ENCODE results near the gene RBFA.

The RBFA gene

DNA sequence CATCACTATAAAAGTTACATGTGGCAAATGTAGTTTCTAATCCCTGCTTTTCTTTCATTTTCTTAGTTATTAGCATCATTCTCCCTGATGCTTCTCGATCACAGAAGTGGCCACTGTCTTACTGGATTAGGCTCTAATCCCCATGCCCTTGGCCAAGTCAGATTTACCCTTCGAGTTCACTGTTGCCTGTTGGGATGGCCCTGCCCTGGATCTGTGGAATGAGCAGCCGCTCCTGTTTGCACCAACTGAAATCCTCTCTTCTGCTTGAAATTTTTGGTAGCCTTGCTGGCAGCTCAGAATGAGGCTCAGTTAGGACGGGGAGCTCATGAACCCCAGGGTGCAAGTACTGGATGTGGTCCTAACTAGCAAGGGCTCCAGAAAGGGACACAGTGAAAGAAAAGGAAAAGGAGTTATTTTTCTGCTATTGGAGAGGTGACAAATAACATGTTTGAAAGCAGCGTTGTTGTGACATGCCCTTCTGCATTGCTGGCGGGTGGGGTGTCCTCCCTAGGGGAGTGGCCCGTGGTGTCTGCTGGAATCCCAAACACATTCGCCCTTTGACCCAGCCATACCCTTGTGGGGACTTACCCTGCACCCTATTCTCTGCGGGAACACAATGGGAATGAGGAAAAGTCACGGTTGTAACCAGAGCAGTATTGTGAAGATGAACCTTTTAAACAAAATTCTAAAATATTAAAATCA, 34.5 kb downstream of the RBFA start:
- TF ChIP-seq, protein P1, sequence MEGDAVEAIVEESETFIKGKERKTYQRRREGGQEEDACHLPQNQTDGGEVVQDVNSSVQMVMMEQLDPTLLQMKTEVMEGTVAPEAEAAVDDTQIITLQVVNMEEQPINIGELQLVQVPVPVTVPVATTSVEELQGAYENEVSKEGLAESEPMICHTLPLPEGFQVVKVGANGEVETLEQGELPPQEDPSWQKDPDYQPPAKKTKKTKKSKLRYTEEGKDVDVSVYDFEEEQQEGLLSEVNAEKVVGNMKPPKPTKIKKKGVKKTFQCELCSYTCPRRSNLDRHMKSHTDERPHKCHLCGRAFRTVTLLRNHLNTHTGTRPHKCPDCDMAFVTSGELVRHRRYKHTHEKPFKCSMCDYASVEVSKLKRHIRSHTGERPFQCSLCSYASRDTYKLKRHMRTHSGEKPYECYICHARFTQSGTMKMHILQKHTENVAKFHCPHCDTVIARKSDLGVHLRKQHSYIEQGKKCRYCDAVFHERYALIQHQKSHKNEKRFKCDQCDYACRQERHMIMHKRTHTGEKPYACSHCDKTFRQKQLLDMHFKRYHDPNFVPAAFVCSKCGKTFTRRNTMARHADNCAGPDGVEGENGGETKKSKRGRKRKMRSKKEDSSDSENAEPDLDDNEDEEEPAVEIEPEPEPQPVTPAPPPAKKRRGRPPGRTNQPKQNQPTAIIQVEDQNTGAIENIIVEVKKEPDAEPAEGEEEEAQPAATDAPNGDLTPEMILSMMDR (IDR thresholded peaks at IDR 0.05): no peak

DNA sequence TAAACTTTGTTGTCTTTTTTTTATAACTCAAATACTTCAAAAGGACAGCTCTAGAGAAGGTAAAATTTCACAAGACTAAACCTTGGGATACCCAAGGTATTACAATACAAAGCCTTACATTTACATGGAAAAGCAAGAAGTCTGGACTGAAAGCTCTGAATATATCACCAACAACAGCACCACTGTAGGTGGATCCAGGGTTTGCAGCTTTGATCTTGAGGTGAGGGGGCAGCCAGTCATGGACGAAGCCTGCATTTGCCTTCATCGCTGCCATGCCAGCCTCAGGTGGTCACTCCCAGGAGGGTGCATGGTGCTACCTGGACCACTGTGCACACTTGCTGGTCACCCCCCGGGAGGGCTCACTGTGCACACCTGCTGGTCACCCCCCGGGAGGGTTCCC, 36.6 kb downstream of the RBFA start:
- TF ChIP-seq, protein P1 (IDR thresholded peaks at IDR 0.05): no peak

DNA sequence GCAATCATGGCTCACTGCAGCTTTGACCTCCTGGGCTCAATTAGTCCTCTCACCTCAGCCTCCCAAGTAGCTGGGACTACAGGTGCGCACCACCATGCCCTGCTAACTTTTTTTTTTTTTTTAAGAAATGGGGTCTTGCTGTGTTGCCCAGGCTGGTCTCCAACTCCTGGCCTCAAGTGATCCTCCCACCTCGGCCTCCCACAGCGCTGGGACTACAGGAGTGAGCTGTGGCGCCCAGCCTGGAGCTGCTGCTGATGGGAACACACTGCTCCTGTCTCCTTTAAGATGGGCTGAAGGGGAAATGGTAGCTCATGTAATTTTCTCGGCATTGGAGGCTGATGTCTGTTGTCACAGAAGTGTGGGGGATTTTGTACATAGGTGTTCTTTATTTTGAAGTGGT, 39.9 kb downstream of the RBFA start:
- TF ChIP-seq, protein P1 (IDR thresholded peaks at IDR 0.05): no peak

DNA sequence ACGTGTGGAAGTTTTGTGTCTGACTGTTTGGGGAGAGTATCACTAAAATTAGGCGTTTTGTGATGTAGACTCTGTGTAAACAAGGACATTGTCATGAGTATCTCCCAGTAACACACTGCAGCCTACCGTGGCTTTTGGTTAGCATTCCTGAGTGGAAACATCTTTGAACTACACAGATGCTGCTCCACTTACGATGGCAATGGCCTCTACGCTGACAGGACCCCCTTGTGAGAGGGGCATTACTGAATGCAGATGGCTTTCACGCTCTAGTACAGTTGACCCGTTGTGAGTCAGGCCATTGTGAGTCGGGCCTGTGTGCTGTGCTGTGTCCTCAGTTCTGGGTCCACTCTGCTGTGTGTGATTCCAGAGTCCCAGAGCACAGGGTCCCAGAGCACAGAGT, 40.5 kb downstream of the RBFA start:
- TF ChIP-seq, protein P1 (IDR thresholded peaks at IDR 0.05): no peak

DNA sequence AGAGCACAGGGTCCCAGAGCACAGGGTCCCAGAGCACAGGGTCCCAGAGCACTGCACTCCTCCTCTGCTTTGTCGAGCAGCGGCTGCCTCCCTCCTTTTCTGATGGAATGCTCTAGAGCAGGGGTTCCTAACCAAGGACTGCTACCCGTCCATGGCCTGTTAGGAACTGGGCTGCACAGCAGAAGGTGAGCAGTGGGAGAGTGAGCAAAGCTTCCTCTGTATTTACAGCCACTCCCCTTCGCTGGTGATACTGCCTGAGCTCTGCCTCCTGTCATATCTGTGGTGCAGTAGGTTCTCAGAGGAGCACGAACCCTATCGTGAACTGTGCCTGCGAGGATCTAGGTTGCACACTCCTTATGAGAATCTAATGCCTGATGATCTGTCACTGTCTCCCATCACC, 41.7 kb downstream of the RBFA start:
- TF ChIP-seq, protein P1 (IDR thresholded peaks at IDR 0.05): no peak

DNA sequence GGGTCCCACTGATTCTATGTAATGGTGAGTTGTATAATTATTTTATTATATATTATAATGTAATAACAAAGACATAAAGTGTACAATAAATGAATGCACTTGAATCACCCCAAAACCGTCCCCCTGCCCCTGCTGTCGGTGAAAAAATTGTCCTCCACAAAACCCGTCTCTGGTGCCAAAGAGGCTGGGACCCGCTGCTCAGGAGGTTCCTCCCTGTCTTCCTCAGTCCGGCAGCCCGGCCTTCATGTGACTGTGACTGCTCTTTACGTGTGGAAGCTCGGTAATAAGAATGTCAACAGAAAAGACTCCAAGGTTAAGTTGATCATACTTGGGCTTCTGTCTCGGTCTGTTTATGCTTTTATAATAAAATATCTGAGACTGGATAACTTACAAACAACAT, 42.1 kb downstream of the RBFA start:
- TF ChIP-seq, protein P1 (IDR thresholded peaks at IDR 0.05): no peak

DNA sequence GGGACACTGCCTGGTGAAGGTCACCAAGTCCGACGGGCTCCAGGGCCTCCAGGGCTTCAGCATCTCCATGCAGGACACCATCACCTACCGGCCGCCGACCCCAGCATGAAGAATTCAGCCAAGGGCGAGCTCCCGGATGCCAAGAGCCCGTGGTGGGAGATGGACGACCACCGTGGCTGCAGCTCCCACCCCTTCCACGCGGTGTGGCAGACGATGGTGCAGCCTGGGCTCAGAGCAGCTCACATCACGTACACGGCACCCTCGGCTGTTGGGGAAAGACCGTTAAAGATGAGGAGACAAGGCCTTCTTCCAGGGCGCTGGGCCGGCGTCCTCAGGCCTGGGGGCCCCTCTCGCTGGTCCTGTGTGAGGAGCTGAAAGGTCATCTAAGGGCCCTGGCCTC, 43.6 kb downstream of the RBFA start:
- TF ChIP-seq, protein P1 (IDR thresholded peaks at IDR 0.05): no peak

Measured in LNCAP (cell line).